ENCODE data around the gene PITPNM3. TPM values are rescaled to one million over a fixed set of nuclear protein-coding genes. Genes with fewer than 3 reads are reported as not detected.

PITPNM3 gene
- total and polyA plus RNA-seq, 2 experiments from 2014 or later: 1.5 to 2.0 TPM

DNA sequence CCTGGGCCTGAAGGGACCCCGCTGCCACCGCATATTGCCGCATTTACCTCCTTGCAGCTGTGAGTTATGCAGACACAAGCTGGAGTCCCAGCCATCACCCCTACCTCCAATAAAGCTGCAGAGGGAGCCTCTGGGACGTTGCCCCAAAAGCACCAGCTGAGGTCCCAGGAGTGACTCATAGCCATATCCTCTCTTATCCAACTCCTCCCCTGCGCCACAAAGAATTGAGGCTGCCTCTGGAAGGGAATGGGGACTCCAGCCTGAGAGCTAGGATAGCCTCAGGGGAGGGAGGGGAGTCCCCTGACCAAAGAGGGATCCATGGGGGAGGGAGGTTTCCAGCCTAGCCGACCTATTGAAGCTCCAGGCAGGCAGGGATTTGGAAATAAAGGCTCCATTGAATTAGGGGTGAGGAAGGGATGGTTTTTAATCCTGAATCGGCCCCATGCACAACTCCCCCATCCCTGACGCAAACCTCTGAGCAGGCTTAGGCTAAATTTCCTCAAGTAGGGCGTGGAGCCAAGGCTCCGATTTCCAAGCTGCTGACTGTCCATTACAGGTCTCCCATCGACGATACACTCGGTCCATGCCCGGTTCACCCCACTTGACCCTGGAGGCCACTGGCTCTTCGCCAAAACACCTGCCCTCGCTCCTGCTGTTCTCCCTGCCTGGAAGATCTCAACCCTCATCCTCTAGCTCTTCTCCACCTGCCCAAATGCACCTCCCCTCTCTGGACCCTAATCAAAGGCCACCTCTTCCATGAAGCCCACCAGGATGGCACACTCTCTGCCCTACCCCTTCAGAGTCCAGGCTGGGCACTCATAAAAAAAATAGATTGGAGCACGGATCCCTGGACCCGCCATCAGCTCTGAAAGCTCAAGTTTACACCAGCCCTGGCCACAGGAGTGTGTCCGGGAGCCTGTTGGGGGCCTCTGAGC, 84.6 kb downstream of the PITPNM3 start:
- 84% methylated on average over 19 of the region's 19 CpGs for WGBS (ENCODE audit: low lambda C conversion rate, missing lambda C conversion rate)
- H3K27ac ChIP-seq: no peak overlapping the region

GRCh38 chr17:6470751-6471521, 85.4 kb downstream of the PITPNM3 start:
- no peaks in the 10 kb centered on the region for H3K9me2 ChIP-seq (replicated peaks; ENCODE audit: insufficient read depth)
- DNase-seq (ENCODE audit: low spot score): no peak
- H3K27ac ChIP-seq: no peak overlapping the region
- peaks cover 4% of the 10 kb centered on the region for H3K4me1 ChIP-seq (ENCODE audit: insufficient read depth)
- H3K36me3 ChIP-seq (replicated peaks; ENCODE audit: insufficient read depth, low read depth): no peaks in the 10 kb centered on the region
- no peaks in the 10 kb centered on the region for H3K9me3 ChIP-seq (ENCODE audit: low read depth)
- no peak overlapping the region for H2AFZ ChIP-seq
- TF ChIP-seq EZH2phosphoT487 (IDR thresholded peaks at IDR 0.05; ENCODE audit: low read depth, severe bottlenecking, unreplicated experiment) (no peak), CTCF (IDR thresholded peaks at IDR 0.05; ENCODE audit: poor library complexity) (no peak)
- H3K79me2 ChIP-seq: no peaks in the 10 kb centered on the region
- H3K4me2 ChIP-seq: no peak overlapping the region
- H3K4me3 ChIP-seq: no peak overlapping the region
- H4K20me1 ChIP-seq (ENCODE audit: insufficient read depth, poor library complexity, severe bottlenecking): no peaks in the 10 kb centered on the region
- WGBS (ENCODE audit: low lambda C conversion rate, missing lambda C conversion rate): 94% methylated on average over 17 of the region's 17 CpGs
- no peaks in the 10 kb centered on the region for H3K27me3 ChIP-seq

More for the DNA sequence above, 84.6 kb downstream of the PITPNM3 start:
- H3K27me3 ChIP-seq: no peaks in the 10 kb centered on the region
- H2AFZ ChIP-seq: no peak overlapping the region
- H3K4me1 ChIP-seq (ENCODE audit: insufficient read depth): peaks cover 4% of the 10 kb centered on the region
- no peaks in the 10 kb centered on the region for H3K36me3 ChIP-seq (replicated peaks; ENCODE audit: insufficient read depth, low read depth)
- H3K9me2 ChIP-seq (replicated peaks; ENCODE audit: insufficient read depth): no peaks in the 10 kb centered on the region
- no peak overlapping the region for H3K4me2 ChIP-seq
- no peaks in the 10 kb centered on the region for H3K79me2 ChIP-seq
- DNase-seq (ENCODE audit: low spot score): no peak
- H4K20me1 ChIP-seq (ENCODE audit: insufficient read depth, poor library complexity, severe bottlenecking): no peaks in the 10 kb centered on the region
- TF ChIP-seq CTCF (IDR thresholded peaks at IDR 0.05; ENCODE audit: poor library complexity) (no peak), EZH2phosphoT487 (IDR thresholded peaks at IDR 0.05; ENCODE audit: low read depth, severe bottlenecking, unreplicated experiment) (no peak), EZH2 (IDR thresholded peaks at IDR 0.05; ENCODE audit: borderline replicate concordance) (no peak)
- H3K9me3 ChIP-seq (ENCODE audit: low read depth): no peaks in the 10 kb centered on the region
- no peak overlapping the region for H3K4me3 ChIP-seq

DNA sequence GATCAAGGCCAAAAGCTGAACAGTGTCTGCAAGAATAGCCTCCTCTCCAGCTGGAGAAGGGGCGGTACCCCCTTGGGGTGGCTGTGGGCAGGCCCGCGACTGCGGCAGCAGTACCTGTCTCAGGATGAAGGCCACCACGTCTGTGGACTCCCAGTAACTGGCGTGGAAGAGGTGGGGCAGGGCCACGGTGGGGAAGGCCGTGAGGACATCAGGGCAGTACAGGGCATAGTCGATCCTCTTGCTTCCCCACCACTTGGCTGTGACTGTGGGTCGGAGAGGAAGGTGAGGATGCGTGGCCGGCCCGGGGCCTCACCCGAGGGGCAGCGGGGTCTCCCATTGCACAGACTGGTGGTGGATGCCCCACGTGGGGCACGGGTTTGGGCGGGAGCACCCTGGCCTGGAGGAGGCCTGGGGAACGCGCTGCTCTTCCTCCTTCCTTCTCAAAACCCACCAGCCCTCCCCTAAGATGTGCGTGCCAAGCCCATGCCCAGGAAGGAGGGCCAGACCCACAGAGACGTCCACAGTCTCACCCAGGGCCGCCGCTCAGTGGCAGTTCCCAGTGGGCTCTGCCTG, 86.1 kb downstream of the PITPNM3 start:
- no peak for DNase-seq (ENCODE audit: low spot score)
- TF ChIP-seq CTCF (IDR thresholded peaks at IDR 0.05; ENCODE audit: poor library complexity): no peak
- no peak for TF ChIP-seq EZH2phosphoT487 (IDR thresholded peaks at IDR 0.05; ENCODE audit: low read depth, severe bottlenecking, unreplicated experiment)
- TF ChIP-seq EZH2 (IDR thresholded peaks at IDR 0.05; ENCODE audit: borderline replicate concordance): no peak
- no peak overlapping the region for H2AFZ ChIP-seq
- no peaks in the 10 kb centered on the region for H3K9me2 ChIP-seq (replicated peaks; ENCODE audit: insufficient read depth)
- H4K20me1 ChIP-seq (ENCODE audit: insufficient read depth, poor library complexity, severe bottlenecking): no peaks in the 10 kb centered on the region
- no peaks in the 10 kb centered on the region for H3K79me2 ChIP-seq
- H3K4me1 ChIP-seq (ENCODE audit: insufficient read depth): peaks cover 4% of the 10 kb centered on the region
- H3K27ac ChIP-seq: no peak overlapping the region
- H3K9me3 ChIP-seq (ENCODE audit: low read depth): no peaks in the 10 kb centered on the region
- no peak overlapping the region for H3K4me3 ChIP-seq
- H3K4me2 ChIP-seq: no peak overlapping the region
- no peaks in the 10 kb centered on the region for H3K36me3 ChIP-seq (replicated peaks; ENCODE audit: insufficient read depth, low read depth)
- 96% methylated on average over 23 of the region's 24 CpGs for WGBS (ENCODE audit: low lambda C conversion rate, missing lambda C conversion rate)
- H3K27me3 ChIP-seq: no peaks in the 10 kb centered on the region

Measured in hepatocyte (in vitro differentiated cells).